GM12891 (cell line): ENCODE results near the gene TGIF1.

Experiments
- PAX5 ChIP-seq: IDR thresholded peaks from 2 replicates; pipeline ENCODE4 v1.6.1; 2011; ENCODE audit warnings: low read length, moderate library complexity, mild to moderate bottlenecking; ENCODE audit not compliant: insufficient read depth, severe bottlenecking
- POLR2A ChIP-seq: IDR thresholded peaks from 2 replicates; pipeline ENCODE4 v1.6.1; 2011; ENCODE audit warnings: low read depth, low read length, control low read depth
- POLR2AphosphoS5 ChIP-seq: IDR thresholded peaks from 2 replicates; pipeline ENCODE4 v1.6.1; 2011; ENCODE audit warnings: low read depth, low read length, control low read depth
- SPI1 ChIP-seq: IDR thresholded peaks from 2 replicates; pipeline ENCODE4 v1.6.1; 2011; ENCODE audit warnings: low read depth, low read length, control low read depth

- no peak for TF ChIP-seq PAX5
- TF ChIP-seq POLR2A, result no peak
- no peak for TF ChIP-seq POLR2AphosphoS5
- no peak for TF ChIP-seq SPI1
Measured at GRCh38 chr18:3458378-3458777, 8.4 kb downstream of the TGIF1 start.
